Adrenal gland (tissue), 5 donors: ENCODE measurements around the gene MALRD1.

ENCODE experiments used
- CTCF ChIP-seq, 6 experiments: fragments of 450-650 bp in 4 of 6; fragments of 200-600 bp in 2 of 6; sonication (generic) in 1 of 6; IDR thresholded peaks; 1 replicate in 5 of 6; 2 replicates in 1 of 6; pipeline versions ENCODE4 v1.5.1 to v1.8.0; 2016 to 2021; ENCODE audit warnings: antibody characterized with exemption in 6 of 6, mild to moderate bottlenecking in 2 of 6, moderate library complexity in 1 of 6
- POLR2A ChIP-seq, 2 donors: fragments of 450-650 bp; IDR thresholded peaks; one replicate each; pipeline ENCODE4 v1.6.1; 2017; ENCODE audit warnings: antibody characterized with exemption in 2 of 2, mild to moderate bottlenecking in 2 of 2, moderate library complexity in 1 of 2
- donor health status: DM: no; HTN: no; CAD: no.

- TF ChIP-seq POLR2A (IDR thresholded peaks at IDR 0.05) (no peak), CTCF (IDR thresholded peaks at IDR 0.05) (no peak)
Measured at GRCh38 chr10:19724287-19724686, 675.7 kb downstream of the MALRD1 start.
